Pancreas (tissue), 10 donors: ENCODE measurements around the gene DGKG. TPM values are rescaled to one million over a fixed set of nuclear protein-coding genes. Genes with fewer than 3 reads are reported as not detected.
A peak's percentile ranks its signal among the peaks of the same experiment; 100 is the strongest.

ENCODE experiments used
- ATAC-seq, 4 donors: fragments of 200-7000 bp; cut with Tn5 transposase; one replicate each; pipeline versions ENCODE4 v1.8.0 to v1.9.1; 2020; ENCODE audit warnings: mild to moderate bottlenecking in 4 of 4, moderate library complexity in 4 of 4
- DNase-seq, 6 donors: peaks; one replicate each; pipeline ENCODE4 v3.0.0-alpha.2; 2020
- FAIRE-seq: peaks from 2 replicates; lab custom pipeline; 2012; peaks lifted over from hg19 to GRCh38; lab: Jason Lieb, UNC
- H3K27ac ChIP-seq, 4 donors: fragments of 200-600 bp; sonication (generic); 1 replicate in 3 of 4; 2 replicates in 1 of 4; pipeline versions ENCODE4 v1.5.0 to v1.8.0; 2020
- H3K27me3 ChIP-seq, 4 donors: fragments of 200-600 bp; one replicate each; pipeline ENCODE4 v1.8.0; 2021
- H3K36me3 ChIP-seq, 3 donors: fragments of 200-600 bp; sonication (generic) in 1 of 3; one replicate each; pipeline versions ENCODE4 v1.5.0 to v1.8.0; 2020 to 2021
- H3K4me1 ChIP-seq, 3 donors: fragments of 200-600 bp; one replicate each; pipeline ENCODE4 v1.8.0; 2021
- H3K4me3 ChIP-seq, 4 donors: fragments of 200-600 bp; sonication (generic) in 2 of 4; one replicate each; pipeline versions ENCODE4 v1.5.0 to v1.8.0; 2020 to 2021
- H3K9me3 ChIP-seq, 4 donors: fragments of 200-600 bp; one replicate each; pipeline ENCODE4 v1.8.0; 2021
- CTCF ChIP-seq, 4 donors: fragments of 200-600 bp; sonication (generic) in 3 of 4; IDR thresholded peaks; one replicate each; pipeline versions ENCODE4 v1.5.0 to v1.8.0; 2021; ENCODE audit warnings: antibody characterized with exemption in 4 of 4
- WGBS, 2 donors: extraction: QIAGEN DNeasy Blood & Tissue Kit; methylation state at CpG; one replicate each; pipeline ENCODE4 v1.1.7; 2013; 5-methylcytosine and 5-hydroxymethylcytosine counted together
- intact Hi-C, 3 donors: fragments of 100-400 bp; cut with DNase I; formaldehyde crosslinking; loops; one replicate each; pipeline versions ENCODE4 v1.11.1 to v1.14.2; 2022
- polyA plus RNA-seq, 2 donors: library from polyadenylated mRNA; stranded (reverse); fragments of 200-250 nt; gene quantifications; one replicate each; pipeline ENCODE4 v1.2.3, GENCODE V29; 2013
- total RNA-seq, 6 donors: library from RNA; stranded (reverse); fragmentation: NEBNext Ultra II Directional in 4 of 6; extraction: Animal tissue kit (Norgen Biotek cat#: 25700) in 4 of 6; gene quantifications; one replicate each; pipeline versions ENCODE4 v1.2.1 to v1.2.4, GENCODE V29; 2021 to 2023
- donor health status: healthy with polysubstance abuse.
- donor health status: DM: no; HTN: no; CAD: no; lungs with moderate emphysema.
- donor health status: DM: no; HTN: no; CAD: no.
- donor health status: control.
- donor health status: control.
- donor health status: Bipolar disorder and iron deficiency.
- donor health status: DM: yes; HTN: yes; CAD: no.
- donor health status: DM: no; HTN: no; CAD: no.
- donor health status: DM: no; HTN: no; CAD: no.
- donor health status: DM: yes; HTN: yes; CAD: no.

Gene DGKG
- total and polyA plus RNA-seq, 8 donors, result 0.16 to 2.0 (median 0.88) TPM

- H3K27ac ChIP-seq, result no peak overlapping the region
- FAIRE-seq, result no peak
These were observed 118.0 kb downstream of the DGKG start for GRCh38 chr3:186244016-186244415.

GRCh38 chr3:186241910-186242821, 119.9 kb downstream of the DGKG start:
- no peak for FAIRE-seq
- no peaks in the 10 kb centered on the region for H3K4me1 ChIP-seq
- no peaks in the 10 kb centered on the region for H3K9me3 ChIP-seq
- DNase-seq, result peak; percentile 60 to 84 (median 78)
- 9 to 18% methylated on average over 21 of the region's 21 CpGs for WGBS, 2 donors
- H3K27me3 ChIP-seq, result no peaks in the 10 kb centered on the region
- peak; percentile 85 to 96 (median 92) for ATAC-seq
- peak overlapping the region in 3 of 4 donors; percentile 3 to 35 (median 15) for H3K4me3 ChIP-seq
- no peaks in the 10 kb centered on the region for H3K36me3 ChIP-seq
- intact Hi-C loops, result loop anchor here in 2 of 3 donors (5.0 kb wide), 1 partner anchor 260 kb away; no protein-coding TSS in a partner anchor
- TF ChIP-seq CTCF (IDR thresholded peaks at IDR 0.05), result peak in 3 of 4 donors; percentile 22 to 35 (median 34)
- peak overlapping the region in 3 of 4 donors; percentile 35 to 57 (median 56) for H3K27ac ChIP-seq

More at GRCh38 chr3:186244016-186244415, 118.0 kb downstream of the DGKG start:
- Histone ChIP-seq H3K27me3 (no peaks in the 10 kb centered on the region), H3K4me3 (no peak overlapping the region), H3K9me3 (no peaks in the 10 kb centered on the region), H3K36me3 (no peaks in the 10 kb centered on the region), H3K4me1 (no peaks in the 10 kb centered on the region)
- ATAC-seq (no peak), DNase-seq (no peak)
- WGBS, 2 donors, result 90 to 98% methylated on average over 6 of the region's 6 CpGs
- intact Hi-C loops, result loop anchor here in 2 of 3 donors (5.0 kb wide), 1 partner anchor 262 kb away; no protein-coding TSS in a partner anchor
- TF ChIP-seq CTCF (IDR thresholded peaks at IDR 0.05), result no peak

GRCh38 chr3:186239321-186239720, 122.7 kb downstream of the DGKG start:
- Histone ChIP-seq H3K27ac (no peak overlapping the region), H3K36me3 (no peaks in the 10 kb centered on the region), H3K4me1 (no peaks in the 10 kb centered on the region), H3K4me3 (no peak overlapping the region), H3K27me3 (no peaks in the 10 kb centered on the region), H3K9me3 (no peaks in the 10 kb centered on the region)
- 79 to 82% methylated on average over 10 of the region's 10 CpGs for WGBS, 2 donors
- no peak for FAIRE-seq
- TF ChIP-seq CTCF (IDR thresholded peaks at IDR 0.05), result no peak
- no peak for DNase-seq
- no peak for ATAC-seq
- intact Hi-C loops, result no loop called here

- H3K4me1 ChIP-seq, result no peaks in the 10 kb centered on the region
- no peak overlapping the region for H3K4me3 ChIP-seq
- intact Hi-C loops, result no loop called here
- WGBS, 2 donors, result 91 to 93% methylated on average over 2 of the region's 2 CpGs
- no peaks in the 10 kb centered on the region for H3K27me3 ChIP-seq
- DNase-seq, result no peak
- H3K9me3 ChIP-seq, result no peaks in the 10 kb centered on the region
- no peaks in the 10 kb centered on the region for H3K36me3 ChIP-seq
- no peak overlapping the region for H3K27ac ChIP-seq
- no peak for FAIRE-seq
- no peak for ATAC-seq
- TF ChIP-seq CTCF (IDR thresholded peaks at IDR 0.05), result no peak
These were observed 124.1 kb downstream of the DGKG start for GRCh38 chr3:186237915-186238314.
